Keratinocyte (primary cell): ENCODE data around the gene SLPI. TPM values are rescaled to one million over a fixed set of nuclear protein-coding genes. Genes with fewer than 3 reads are reported as not detected.

Experiments
- DNase-seq: peaks from one replicate; pipeline ENCODE4 v3.0.0-alpha.2; 2011; ENCODE audit warnings: low read depth, missing footprints, low spot score
- FAIRE-seq: peaks from 2 replicates; lab custom pipeline; 2011; peaks lifted over from hg19 to GRCh38; lab: Jason Lieb, UNC
- H2AFZ ChIP-seq: 2 replicates; pipeline ENCODE4 v1.6.0; 2012; ENCODE audit warnings: low read length, control low read depth, inconsistent platforms; ENCODE audit not compliant: control insufficient read depth
- H3K27ac ChIP-seq: 2 replicates; pipeline ENCODE4 v1.5.1; 2011; ENCODE audit warnings: low read length; ENCODE audit not compliant: control insufficient read depth, insufficient read depth
- H3K27me3 ChIP-seq: 3 replicates; pipeline ENCODE4 v1.6.0; 2011; ENCODE audit warnings: low read length; ENCODE audit not compliant: control insufficient read depth, insufficient read depth; ENCODE audit errors: extremely low read depth
- H3K36me3 ChIP-seq, 2 experiments: 2 replicates in 1 of 2; 3 replicates in 1 of 2; pipeline ENCODE4 v1.5.1; 2011; ENCODE audit warnings: low read length in 2 of 2, mild to moderate bottlenecking in 1 of 2; ENCODE audit not compliant: control insufficient read depth in 2 of 2, insufficient read depth in 2 of 2; ENCODE audit errors: extremely low read depth in 1 of 2
- H3K4me1 ChIP-seq: 3 replicates; pipeline ENCODE4 v1.5.1; 2011; ENCODE audit warnings: low read length; ENCODE audit not compliant: control insufficient read depth, insufficient read depth; ENCODE audit errors: extremely low read depth
- H3K4me2 ChIP-seq: 3 replicates; pipeline ENCODE4 v1.6.0; 2011; ENCODE audit warnings: low read depth, low read length; ENCODE audit not compliant: control insufficient read depth, insufficient read depth; ENCODE audit errors: extremely low read depth
- H3K4me3 ChIP-seq, 3 experiments: fragments of 200-600 bp in 1 of 3; sonication (generic) in 1 of 3; 2 replicates in 2 of 3; 3 replicates in 1 of 3; pipeline ENCODE4 v1.5.1; 2011 to 2016; ENCODE audit warnings: low read length in 3 of 3, mild to moderate bottlenecking in 3 of 3, control low read depth in 2 of 3, inconsistent platforms in 1 of 3, low read depth in 1 of 3, mixed read lengths in 1 of 3, mixed run types in 1 of 3, moderate library complexity in 1 of 3; ENCODE audit not compliant: control insufficient read depth in 2 of 3, insufficient read depth in 2 of 3; ENCODE audit errors: extremely low read depth in 1 of 3
- H3K79me2 ChIP-seq: 2 replicates; pipeline ENCODE4 v1.6.0; 2012; ENCODE audit warnings: low read length; ENCODE audit not compliant: control insufficient read depth, insufficient read depth
- H3K9ac ChIP-seq: 3 replicates; pipeline ENCODE4 v1.6.0; 2011; ENCODE audit warnings: low read length; ENCODE audit not compliant: control insufficient read depth, insufficient read depth; ENCODE audit errors: extremely low read depth
- H3K9me1 ChIP-seq: 3 replicates; pipeline ENCODE4 v1.6.0; 2011; ENCODE audit warnings: low read length; ENCODE audit not compliant: control insufficient read depth, insufficient read depth; ENCODE audit errors: extremely low read depth
- H3K9me3 ChIP-seq: 2 replicates; pipeline ENCODE4 v1.5.1; 2012; ENCODE audit warnings: low read depth, low read length; ENCODE audit not compliant: control insufficient read depth
- H4K20me1 ChIP-seq: 3 replicates; pipeline ENCODE4 v1.6.0; 2011; ENCODE audit warnings: low read length; ENCODE audit not compliant: control insufficient read depth, insufficient read depth; ENCODE audit errors: extremely low read depth
- EZH2 ChIP-seq: IDR thresholded peaks from one replicate; pipeline ENCODE4 v1.6.1; 2012; ENCODE audit warnings: inconsistent platforms, mild to moderate bottlenecking, low read length, moderate library complexity
- dilution Hi-C: fragments of 300-500 bp; cut with MboI; formaldehyde crosslinking; loops from one replicate; pipeline ENCODE4 v1.7.0; 2020; ENCODE audit warnings: low sequenced_read_pairs; ENCODE audit not compliant: extremely low pct_ligation_motif_present
- polyA plus RNA-seq, 5 experiments: library from polyadenylated mRNA; depleted of rRNA in 3 of 5; stranded (reverse) in 3 of 5; stranded (forward) in 1 of 5; unstranded in 1 of 5; fragments of >200 nt; gene quantifications; 1 replicate in 1 of 5; 2 replicates in 3 of 5; 3 replicates in 1 of 5; pipeline versions ENCODE4 v1.2.1 to v1.2.3, GENCODE V29; 2011 to 2012; ENCODE audit warnings: missing spikeins in 2 of 5, low read depth in 1 of 5, low replicate concordance in 1 of 5
- TF ChIP-seq, protein P1 (sequence below), 3 experiments: IDR thresholded peaks in 1 of 3; conservative IDR thresholded peaks in 1 of 3; optimal IDR thresholded peaks in 1 of 3; 2 replicates in 2 of 3; 3 replicates in 1 of 3; pipeline versions ENCODE3 to v1.5.1; 2011; ENCODE audit warnings: low read length in 3 of 3, mild to moderate bottlenecking in 3 of 3, moderate library complexity in 2 of 3, control low read depth in 1 of 3, inconsistent platforms in 1 of 3; ENCODE audit not compliant: insufficient read depth in 2 of 3; ENCODE audit errors: extremely low read depth in 1 of 3

Gene SLPI
- polyA plus RNA-seq, 1 donor (not counting 4 experiments of a cell fraction or from before 2014, with no cell fraction given) = 262 TPM

DNA sequence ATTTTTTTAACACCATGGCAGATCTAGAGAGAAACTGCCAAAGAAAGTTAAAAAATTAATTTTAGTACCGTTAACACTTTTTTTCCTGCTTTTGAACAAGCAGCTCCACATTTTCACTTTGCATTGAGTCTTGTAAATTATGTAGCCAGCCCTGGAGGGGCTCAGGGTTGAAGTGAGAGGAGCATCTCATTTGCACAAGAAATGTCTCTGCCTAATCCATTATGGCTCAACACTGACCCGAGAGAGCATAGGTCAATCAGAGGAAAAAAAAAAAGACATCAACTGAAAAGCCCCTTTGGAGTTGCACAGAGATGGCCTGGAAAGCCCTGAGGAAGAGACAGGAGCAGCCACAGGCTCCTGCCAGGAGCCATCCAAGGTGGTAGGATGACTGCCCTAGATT, 4.3 kb upstream of the SLPI start:
- Histone ChIP-seq H3K4me3 (no peak overlapping the region), H3K9ac (no peak overlapping the region), H3K27ac (no peak overlapping the region), H3K4me1 (peaks cover 12% of the 10 kb centered on the region), H3K9me1 (no peaks in the 10 kb centered on the region), H3K79me2 (no peaks in the 10 kb centered on the region), H4K20me1 (no peaks in the 10 kb centered on the region), H3K4me2 (no peak overlapping the region), H3K27me3 (no peaks in the 10 kb centered on the region), H3K9me3 (no peaks in the 10 kb centered on the region), H3K36me3 (no peaks in the 10 kb centered on the region), H2AFZ (no peak overlapping the region)
- DNase-seq = no peak
- dilution Hi-C loops = no loop called here
- TF ChIP-seq, protein P1, sequence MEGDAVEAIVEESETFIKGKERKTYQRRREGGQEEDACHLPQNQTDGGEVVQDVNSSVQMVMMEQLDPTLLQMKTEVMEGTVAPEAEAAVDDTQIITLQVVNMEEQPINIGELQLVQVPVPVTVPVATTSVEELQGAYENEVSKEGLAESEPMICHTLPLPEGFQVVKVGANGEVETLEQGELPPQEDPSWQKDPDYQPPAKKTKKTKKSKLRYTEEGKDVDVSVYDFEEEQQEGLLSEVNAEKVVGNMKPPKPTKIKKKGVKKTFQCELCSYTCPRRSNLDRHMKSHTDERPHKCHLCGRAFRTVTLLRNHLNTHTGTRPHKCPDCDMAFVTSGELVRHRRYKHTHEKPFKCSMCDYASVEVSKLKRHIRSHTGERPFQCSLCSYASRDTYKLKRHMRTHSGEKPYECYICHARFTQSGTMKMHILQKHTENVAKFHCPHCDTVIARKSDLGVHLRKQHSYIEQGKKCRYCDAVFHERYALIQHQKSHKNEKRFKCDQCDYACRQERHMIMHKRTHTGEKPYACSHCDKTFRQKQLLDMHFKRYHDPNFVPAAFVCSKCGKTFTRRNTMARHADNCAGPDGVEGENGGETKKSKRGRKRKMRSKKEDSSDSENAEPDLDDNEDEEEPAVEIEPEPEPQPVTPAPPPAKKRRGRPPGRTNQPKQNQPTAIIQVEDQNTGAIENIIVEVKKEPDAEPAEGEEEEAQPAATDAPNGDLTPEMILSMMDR (optimal IDR thresholded peaks at IDR 0.05 in 1 of 3, IDR thresholded peaks at IDR 0.05 in 1 of 3, conservative IDR thresholded peaks at IDR 0.05 in 1 of 3; ENCODE audit: extremely low read depth in 1 of 3, insufficient read depth in 2 of 3, low read length in 3 of 3) = no peak
- TF ChIP-seq EZH2 = no peak
- no peak for FAIRE-seq

- Histone ChIP-seq H3K79me2 (no peaks in the 10 kb centered on the region), H3K36me3 (no peaks in the 10 kb centered on the region), H4K20me1 (no peaks in the 10 kb centered on the region), H3K27ac (no peak overlapping the region), H2AFZ (no peak overlapping the region), H3K4me3 (no peak overlapping the region), H3K9me1 (no peaks in the 10 kb centered on the region), H3K4me2 (no peak overlapping the region), H3K27me3 (no peaks in the 10 kb centered on the region), H3K4me1 (peaks cover 12% of the 10 kb centered on the region), H3K9ac (no peak overlapping the region), H3K9me3 (no peaks in the 10 kb centered on the region)
- dilution Hi-C loops = no loop called here
- no peak for FAIRE-seq
- DNase-seq = no peak
- TF ChIP-seq, protein P1 (optimal IDR thresholded peaks at IDR 0.05 in 1 of 3, IDR thresholded peaks at IDR 0.05 in 1 of 3, conservative IDR thresholded peaks at IDR 0.05 in 1 of 3; ENCODE audit: extremely low read depth in 1 of 3, insufficient read depth in 2 of 3, low read length in 3 of 3) = no peak
- no peak for TF ChIP-seq EZH2
Measured at GRCh38 chr20:45258259-45258658, 3.9 kb upstream of the SLPI start.
